GM12878 (cell line): ENCODE data around the gene NSUN2. TPM values are rescaled to one million over a fixed set of nuclear protein-coding genes. Genes with fewer than 3 reads are reported as not detected.

Experiments
- ATAC-seq: fragments of 200-7000 bp; cut with Tn5 transposase; 3 replicates; pipeline ENCODE4 v1.9.1; 2020; ENCODE audit warnings: mild to moderate bottlenecking, moderate library complexity
- BruUV-seq: library from RNA; stranded (reverse); fragments of 400-500 nt; replicated peaks from 2 replicates; lab custom pipeline; 2021; lab: Mats Ljungman, UMichigan
- CTCF ChIA-PET: fragments of 300-600 bp; sonication (Branson Sonifier 250); formaldehyde crosslinking; extraction: SDS; loops from one replicate; lab custom pipeline; 2021; ENCODE audit warnings: inconsistent platforms; lab: Yijun Ruan, JAX
- POLR2A ChIA-PET: fragments of 350-600 bp; formaldehyde crosslinking; extraction: SDS; loops from one replicate; lab custom pipeline; 2021; ENCODE audit warnings: inconsistent platforms; lab: Charles Lee
- RAD21 ChIA-PET: fragments of 300-600 bp; sonication (Branson Sonifier 250); formaldehyde crosslinking; loops from one replicate; lab custom pipeline; 2023; ENCODE audit warnings: antibody characterized with exemption; ENCODE audit not compliant: unreplicated experiment; lab: Charles Lee
- SMC1A ChIA-PET: fragments of 300-600 bp; sonication (Branson Sonifier 250); formaldehyde crosslinking; loops from one replicate; lab custom pipeline; 2023; ENCODE audit not compliant: unreplicated experiment, uncharacterized antibody; lab: Charles Lee
- DNase-seq: peaks from one replicate; pipeline ENCODE4 v3.0.0-alpha.2; 2011; ENCODE audit warnings: low read depth, low spot score
- FAIRE-seq: peaks from 3 replicates; lab custom pipeline; 2011; peaks lifted over from hg19 to GRCh38; lab: Jason Lieb, UNC
- H2AFZ ChIP-seq: 2 replicates; pipeline ENCODE4 v1.6.0; 2011; ENCODE audit warnings: low read depth, low read length, control low read depth; ENCODE audit not compliant: control insufficient read depth
- H3K27ac ChIP-seq: 2 replicates; pipeline ENCODE4 v1.5.1; 2011; ENCODE audit warnings: control low read depth; ENCODE audit not compliant: control insufficient read depth, insufficient read depth
- H3K27me3 ChIP-seq, 2 experiments: replicated peaks in 1 of 2; 2 replicates each; pipeline versions ENCODE4 v1.6.0 to v1.6.1; 2011; ENCODE audit warnings: low read length in 1 of 2; ENCODE audit not compliant: control insufficient read depth in 2 of 2, insufficient read depth in 2 of 2
- H3K36me3 ChIP-seq, 2 experiments: 2 replicates each; pipeline ENCODE4 v1.5.1; 2011; ENCODE audit warnings: low read length in 1 of 2; ENCODE audit not compliant: control insufficient read depth in 2 of 2, insufficient read depth in 2 of 2
- H3K4me1 ChIP-seq: 2 replicates; pipeline ENCODE4 v1.6.1; 2011; ENCODE audit warnings: mild to moderate bottlenecking, low read length, moderate library complexity, mixed read lengths; ENCODE audit not compliant: control insufficient read depth, insufficient read depth
- H3K4me2 ChIP-seq: 2 replicates; pipeline ENCODE4 v1.6.0; 2011; ENCODE audit warnings: control low read depth; ENCODE audit not compliant: control insufficient read depth, insufficient read depth
- H3K4me3 ChIP-seq: fragments of 200-600 bp; sonication (generic); 2 replicates; pipeline ENCODE4 v1.5.1; 2016
- H3K79me2 ChIP-seq: 2 replicates; pipeline ENCODE4 v1.6.0; 2011; ENCODE audit warnings: low read length; ENCODE audit not compliant: control insufficient read depth, insufficient read depth
- H3K9ac ChIP-seq: 2 replicates; pipeline ENCODE4 v1.8.0; 2011; ENCODE audit warnings: low read length, control low read depth, mixed read lengths; ENCODE audit not compliant: control insufficient read depth, insufficient read depth
- H3K9me3 ChIP-seq: replicated peaks from 3 replicates; pipeline ENCODE4 v1.5.1; 2011; ENCODE audit warnings: mild to moderate bottlenecking, low read length; ENCODE audit not compliant: control insufficient read depth, insufficient read depth
- H4K20me1 ChIP-seq: 2 replicates; pipeline ENCODE4 v1.6.0; 2011; ENCODE audit not compliant: control insufficient read depth, insufficient read depth
- CBX3 ChIP-seq: fragments of 200-600 bp; sonication (generic); IDR thresholded peaks from 2 replicates; pipeline ENCODE4 v1.6.1; 2016; ENCODE audit warnings: low read depth, borderline replicate concordance
- FOXK2 ChIP-seq: fragments of 450-650 bp; IDR thresholded peaks from 2 replicates; pipeline ENCODE4 v1.6.1; 2017; ENCODE audit warnings: mild to moderate bottlenecking, moderate library complexity
- SPI1 ChIP-seq: IDR thresholded peaks from 2 replicates; pipeline ENCODE4 v1.6.1; 2011; ENCODE audit warnings: low read depth, mild to moderate bottlenecking, low read length, moderate library complexity, borderline replicate concordance; ENCODE audit not compliant: insufficient read depth
- WGBS: methylation state at CpG from one replicate; pipeline ENCODE4 v1.1.6; 2016; ENCODE audit warnings: low lambda C conversion rate; ENCODE audit not compliant: insufficient replicate concordance, insufficient coverage; ENCODE audit errors: missing lambda C conversion rate; 5-methylcytosine and 5-hydroxymethylcytosine counted together
- in situ Hi-C: fragments of 300-500 bp; cut with MboI; formaldehyde crosslinking; loops from 9 replicates; pipeline ENCODE4 v1.14.3; 2018; ENCODE audit warnings: mixed read lengths
- intact Hi-C: fragments of 100-400 bp; cut with micrococcal nuclease; formaldehyde crosslinking; loops from one replicate; pipeline ENCODE4 v1.14.2; 2022; ENCODE audit not compliant: unreplicated experiment
- polyA plus RNA-seq, 11 experiments: library from polyadenylated mRNA; depleted of rRNA in 4 of 11; unstranded in 6 of 11; stranded (reverse) in 5 of 11; fragments of >200 nt; fragmentation: Nextera tagmentation in 4 of 11; fragmentation: Illumina TruSeq in 1 of 11; extraction: Ambion mirVana in 4 of 11; extraction: Trizol in 1 of 11; gene quantifications; 1 replicate in 1 of 11; 2 replicates in 10 of 11; pipeline versions ENCODE4 v1.2.1 to v1.2.3, GENCODE V29; 2011 to 2016; ENCODE audit warnings: inconsistent platforms in 2 of 11, missing spikeins in 2 of 11, low read depth in 1 of 11
- total RNA-seq, 4 experiments: library from RNA; depleted of rRNA in 3 of 4; stranded (reverse); fragments of >200 nt in 3 of 4; fragmentation: Illumina TruSeq in 1 of 4; extraction: Trizol in 1 of 4; gene quantifications; 2 replicates each; pipeline versions ENCODE4 v1.2.1 to v1.2.3, GENCODE V29; 2013 to 2021
- TF ChIP-seq, protein P1 (sequence below): IDR thresholded peaks from 2 replicates; pipeline ENCODE4 v1.6.1; 2012; ENCODE audit warnings: improper control_type of control experiment, low read depth, low read length; ENCODE audit not compliant: insufficient replicate concordance

Gene NSUN2
- total and polyA plus RNA-seq, 10 of the 15 experiments (the other 5 are each of a cell fraction or from before 2014, with no cell fraction given), result 8.0 to 112 (median 91.1) TPM

DNA sequence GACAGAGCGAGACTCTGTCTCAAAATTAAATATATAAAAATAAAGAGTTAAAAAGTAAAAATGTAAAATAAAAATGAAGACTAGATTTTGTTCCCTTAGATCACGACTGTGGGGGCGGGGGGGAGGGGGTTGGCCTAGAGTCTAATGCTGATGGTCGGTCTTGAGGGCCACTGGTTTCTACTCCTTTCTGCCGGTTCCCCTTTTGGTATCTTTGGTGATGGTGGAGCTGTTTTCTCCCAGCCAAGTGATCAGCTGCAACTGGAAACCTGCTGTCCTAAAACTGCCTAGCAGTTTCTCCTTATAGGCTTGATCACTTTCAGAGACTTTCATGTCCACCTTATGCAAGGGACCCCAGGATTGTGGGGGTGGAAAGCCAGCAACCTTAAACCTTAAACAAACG lies 1.5 kb upstream of the NSUN2 start:
- no peak overlapping the region for H3K27ac ChIP-seq
- POLR2A ChIA-PET, result interaction anchor here (0.6 to 1.8 kb wide), 3 partner anchors 17 to 96 kb away, joined by 3 to 6 read pairs (median 3); no protein-coding TSS in a partner anchor
- no peak for FAIRE-seq
- no TSS peak for BruUV-seq
- H3K9ac ChIP-seq, result peak overlapping the region; percentile 98
- peak; percentile 27 for ATAC-seq
- H3K79me2 ChIP-seq, result peaks cover 52% of the 10 kb centered on the region
- no peak overlapping the region; the same call in 1 of the 2 replicates for H2AFZ ChIP-seq
- no peak for DNase-seq
- CTCF ChIA-PET, result interaction anchor here (0.6 to 2.0 kb wide), 3 partner anchors 74 to 111 kb away, joined by 3 to 8 read pairs (median 3); no protein-coding TSS in a partner anchor
- in situ Hi-C loops (loop anchor here (5.0 kb wide), 1 partner anchor 103 kb away; no protein-coding TSS in a partner anchor), intact Hi-C loops (loop anchor here (5.0 kb wide), 1 partner anchor 147 kb away; no protein-coding TSS in a partner anchor)
- H4K20me1 ChIP-seq, result no peaks in the 10 kb centered on the region; the same call in 1 of the 2 replicates
- H3K4me3 ChIP-seq, result peak overlapping the region; percentile 98; the same call in 1 of the 2 replicates
- SMC1A ChIA-PET, result interaction anchor here (1.6 to 4.0 kb wide), 3 partner anchors 78 to 111 kb away, joined by 4 to 17 read pairs (median 10); no protein-coding TSS in a partner anchor
- RAD21 ChIA-PET, result interaction anchor here (1.6 to 4.4 kb wide), 3 partner anchors 75 to 95 kb away, joined by 4 to 32 read pairs (median 4); no protein-coding TSS in a partner anchor
- H3K4me1 ChIP-seq, result peaks cover 4% of the 10 kb centered on the region; the same call in 1 of the 2 replicates
- no peak for TF ChIP-seq FOXK2
- TF ChIP-seq CBX3, result no peak
- TF ChIP-seq SPI1, result peak; percentile 82
- TF ChIP-seq, protein P1, sequence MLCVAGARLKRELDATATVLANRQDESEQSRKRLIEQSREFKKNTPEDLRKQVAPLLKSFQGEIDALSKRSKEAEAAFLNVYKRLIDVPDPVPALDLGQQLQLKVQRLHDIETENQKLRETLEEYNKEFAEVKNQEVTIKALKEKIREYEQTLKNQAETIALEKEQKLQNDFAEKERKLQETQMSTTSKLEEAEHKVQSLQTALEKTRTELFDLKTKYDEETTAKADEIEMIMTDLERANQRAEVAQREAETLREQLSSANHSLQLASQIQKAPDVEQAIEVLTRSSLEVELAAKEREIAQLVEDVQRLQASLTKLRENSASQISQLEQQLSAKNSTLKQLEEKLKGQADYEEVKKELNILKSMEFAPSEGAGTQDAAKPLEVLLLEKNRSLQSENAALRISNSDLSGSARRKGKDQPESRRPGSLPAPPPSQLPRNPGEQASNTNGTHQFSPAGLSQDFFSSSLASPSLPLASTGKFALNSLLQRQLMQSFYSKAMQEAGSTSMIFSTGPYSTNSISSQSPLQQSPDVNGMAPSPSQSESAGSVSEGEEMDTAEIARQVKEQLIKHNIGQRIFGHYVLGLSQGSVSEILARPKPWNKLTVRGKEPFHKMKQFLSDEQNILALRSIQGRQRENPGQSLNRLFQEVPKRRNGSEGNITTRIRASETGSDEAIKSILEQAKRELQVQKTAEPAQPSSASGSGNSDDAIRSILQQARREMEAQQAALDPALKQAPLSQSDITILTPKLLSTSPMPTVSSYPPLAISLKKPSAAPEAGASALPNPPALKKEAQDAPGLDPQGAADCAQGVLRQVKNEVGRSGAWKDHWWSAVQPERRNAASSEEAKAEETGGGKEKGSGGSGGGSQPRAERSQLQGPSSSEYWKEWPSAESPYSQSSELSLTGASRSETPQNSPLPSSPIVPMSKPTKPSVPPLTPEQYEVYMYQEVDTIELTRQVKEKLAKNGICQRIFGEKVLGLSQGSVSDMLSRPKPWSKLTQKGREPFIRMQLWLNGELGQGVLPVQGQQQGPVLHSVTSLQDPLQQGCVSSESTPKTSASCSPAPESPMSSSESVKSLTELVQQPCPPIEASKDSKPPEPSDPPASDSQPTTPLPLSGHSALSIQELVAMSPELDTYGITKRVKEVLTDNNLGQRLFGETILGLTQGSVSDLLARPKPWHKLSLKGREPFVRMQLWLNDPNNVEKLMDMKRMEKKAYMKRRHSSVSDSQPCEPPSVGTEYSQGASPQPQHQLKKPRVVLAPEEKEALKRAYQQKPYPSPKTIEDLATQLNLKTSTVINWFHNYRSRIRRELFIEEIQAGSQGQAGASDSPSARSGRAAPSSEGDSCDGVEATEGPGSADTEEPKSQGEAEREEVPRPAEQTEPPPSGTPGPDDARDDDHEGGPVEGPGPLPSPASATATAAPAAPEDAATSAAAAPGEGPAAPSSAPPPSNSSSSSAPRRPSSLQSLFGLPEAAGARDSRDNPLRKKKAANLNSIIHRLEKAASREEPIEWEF, result no peak
- H3K9me3 ChIP-seq, result no peaks in the 10 kb centered on the region; the same call in 2 of the 3 replicates
- WGBS, result 2% methylated on average over 6 of the region's 6 CpGs
- H3K4me2 ChIP-seq, result peak overlapping the region; percentile 61
- peaks cover 0 to 19% of the 10 kb centered on the region in 2 experiments; a peak in 2 of 4 replicates for H3K36me3 ChIP-seq
- no peaks in the 10 kb centered on the region for H3K27me3 ChIP-seq
